ENCODE results near the gene UGDH. TPM values are rescaled to one million over a fixed set of nuclear protein-coding genes. Genes with fewer than 3 reads are reported as not detected.
"Not testable (repeated sequence)": the region's sequence is repeated elsewhere in the genome, so short reads cannot be mapped to it uniquely, and the experiment has no call there.

UGDH gene
- total and polyA plus RNA-seq, 2 donors (not counting 3 experiments of a cell fraction or from before 2014, with no cell fraction given) = 41.3 to 62.1 TPM

GRCh38 chr4:39516407-39516966, 10.8 kb downstream of the UGDH start:
- H3K4me3 ChIP-seq (replicated peaks in 1 of 3; ENCODE audit: insufficient read depth in 1 of 3, low read depth in 1 of 3, low read length in 3 of 3) = no peak overlapping the region
- H3K27ac ChIP-seq (ENCODE audit: insufficient read depth, low read depth, low read length) = no peak overlapping the region
- no peaks in the 10 kb centered on the region for H3K9me1 ChIP-seq (replicated peaks; ENCODE audit: control insufficient read depth, extremely low read depth, insufficient read depth, low read length)
- no peak overlapping the region for H2AFZ ChIP-seq (ENCODE audit: low read depth, low read length)
- no peak for DNase-seq (ENCODE audit: low read depth, low spot score)
- no peaks in the 10 kb centered on the region for H3K9me3 ChIP-seq (replicated peaks; ENCODE audit: control insufficient read depth, insufficient read depth, low read length)
- H3K4me2 ChIP-seq (ENCODE audit: insufficient read depth, low read length) = no peak overlapping the region
- intact Hi-C loops (cut with micrococcal nuclease) = no loop called here
- no peak overlapping the region for H3K9ac ChIP-seq (replicated peaks; ENCODE audit: extremely low read depth, insufficient read depth, low read length)
- peaks cover 2 to 5% of the 10 kb centered on the region in 2 experiments for H3K36me3 ChIP-seq (ENCODE audit: control insufficient read depth in 2 of 2, extremely low read depth in 1 of 2, insufficient read depth in 2 of 2, low read length in 2 of 2)
- H3K79me2 ChIP-seq (ENCODE audit: control insufficient read depth, insufficient read depth, low read length) = peaks cover 22% of the 10 kb centered on the region
- BruUV-seq (replicated peaks) = no TSS peak
- FAIRE-seq = no peak
- ChIA-PET CTCF (no interaction called here), POLR2A (no interaction called here)
- no peaks in the 10 kb centered on the region for H4K20me1 ChIP-seq (replicated peaks; ENCODE audit: control insufficient read depth, extremely low read depth, insufficient read depth, low read length)
- TF ChIP-seq CTCF (IDR thresholded peaks at IDR 0.05; ENCODE audit: extremely low read depth in 1 of 2, insufficient read depth in 1 of 2, low read depth in 1 of 2, low read length in 2 of 2) (no peak), GATA2 (IDR thresholded peaks at IDR 0.05; ENCODE audit: insufficient read depth, insufficient read length, low read depth, low read length) (no peak), JUN (IDR thresholded peaks at IDR 0.05; ENCODE audit: borderline replicate concordance, insufficient read depth, insufficient read length, low read depth) (no peak), MYC (IDR thresholded peaks at IDR 0.05; ENCODE audit: low read depth, low read length) (no peak), POLR2A (IDR thresholded peaks at IDR 0.05; ENCODE audit: low read depth, low read length) (no peak), FOS (IDR thresholded peaks at IDR 0.05; ENCODE audit: borderline replicate concordance, insufficient read depth, low read length) (no peak), POLR2AphosphoS5 (IDR thresholded peaks at IDR 0.05; ENCODE audit: insufficient read depth, low read depth, low read length) (no peak), EZH2 (IDR thresholded peaks at IDR 0.05; ENCODE audit: borderline replicate concordance, low read depth, low read length, severe bottlenecking) (no peak), MAX (IDR thresholded peaks at IDR 0.05; ENCODE audit: insufficient read depth, insufficient read length) (no peak)
- no peaks in the 10 kb centered on the region for H3K27me3 ChIP-seq (ENCODE audit: control insufficient read depth in 2 of 2, insufficient read depth in 2 of 2, low read length in 2 of 2)
- peaks cover 3% of the 10 kb centered on the region for H3K4me1 ChIP-seq (ENCODE audit: control insufficient read depth, extremely low read depth, insufficient read depth, low read length)
- dilution Hi-C loops (cut with MboI; ENCODE audit: extremely low pct_ligation_motif_present, low sequenced_read_pairs) = no loop called here

GRCh38 chr4:39515669-39516401, 11.4 kb downstream of the UGDH start:
- H3K4me2 ChIP-seq (ENCODE audit: insufficient read depth, low read length); POLR2A ChIA-PET; H3K36me3 ChIP-seq (ENCODE audit: control insufficient read depth in 2 of 2, extremely low read depth in 1 of 2, insufficient read depth in 2 of 2, low read length in 2 of 2); FAIRE-seq; BruUV-seq (replicated peaks); DNase-seq (ENCODE audit: low read depth, low spot score); H3K27me3 ChIP-seq (ENCODE audit: control insufficient read depth in 2 of 2, insufficient read depth in 2 of 2, low read length in 2 of 2); H3K9ac ChIP-seq (replicated peaks; ENCODE audit: extremely low read depth, insufficient read depth, low read length); H3K9me1 ChIP-seq (replicated peaks; ENCODE audit: control insufficient read depth, extremely low read depth, insufficient read depth, low read length); H3K27ac ChIP-seq (ENCODE audit: insufficient read depth, low read depth, low read length); CTCF ChIA-PET; intact Hi-C loops (cut with micrococcal nuclease); H3K9me3 ChIP-seq (replicated peaks; ENCODE audit: control insufficient read depth, insufficient read depth, low read length); H3K4me1 ChIP-seq (ENCODE audit: control insufficient read depth, extremely low read depth, insufficient read depth, low read length); dilution Hi-C loops (cut with MboI; ENCODE audit: extremely low pct_ligation_motif_present, low sequenced_read_pairs); H3K4me3 ChIP-seq (replicated peaks in 1 of 3; ENCODE audit: insufficient read depth in 1 of 3, low read depth in 1 of 3, low read length in 3 of 3); H2AFZ ChIP-seq (ENCODE audit: low read depth, low read length); H4K20me1 ChIP-seq (replicated peaks; ENCODE audit: control insufficient read depth, extremely low read depth, insufficient read depth, low read length): not testable (repeated sequence)
- peaks cover 17% of the 10 kb centered on the region for H3K79me2 ChIP-seq (ENCODE audit: control insufficient read depth, insufficient read depth, low read length)
